HepG2 (cell line): Measurements from ENCODE around the gene RABGAP1L. TPM values are rescaled to one million over a fixed set of nuclear protein-coding genes. Genes with fewer than 3 reads are reported as not detected.

Source experiments
- ATM ChIP-seq: fragments of 450-650 bp; IDR thresholded peaks from 2 replicates; pipeline ENCODE4 v1.7.1; 2017; ENCODE audit warnings: mild to moderate bottlenecking, borderline replicate concordance
- CCDC6 ChIP-seq: sonication (generic); formaldehyde crosslinking; IDR thresholded peaks from 2 replicates; pipeline ENCODE4 v1.8.1; 2022; ENCODE audit warnings: mild to moderate bottlenecking, missing genetic modification reagents, moderate library complexity
- FOXA3 ChIP-seq: IDR thresholded peaks from 2 replicates; pipeline ENCODE4 v1.6.1; 2016; ENCODE audit warnings: missing genetic modification reagents, missing compliant biosample characterization
- FOXP1 ChIP-seq, 2 experiments: fragments of 450-650 bp in 1 of 2; IDR thresholded peaks; 2 replicates each; pipeline ENCODE4 v1.6.1; 2017 to 2018; ENCODE audit warnings: antibody characterized with exemption in 1 of 2
- HNF4A ChIP-seq: sonication (generic); formaldehyde crosslinking; IDR thresholded peaks from 2 replicates; pipeline ENCODE4 v1.4.0; 2020; ENCODE audit warnings: missing genetic modification reagents
- HNF4G ChIP-seq, 2 experiments: sonication (generic) in 1 of 2; formaldehyde crosslinking in 1 of 2; IDR thresholded peaks; 2 replicates each; pipeline versions ENCODE4 v1.4.0 to v1.6.1; 2011 to 2020; ENCODE audit warnings: borderline replicate concordance in 2 of 2, low read depth in 2 of 2, mild to moderate bottlenecking in 2 of 2, low read length in 1 of 2, missing genetic modification reagents in 1 of 2, moderate library complexity in 1 of 2
- ISL2 ChIP-seq: sonication (generic); formaldehyde crosslinking; IDR thresholded peaks from 2 replicates; pipeline ENCODE4 v1.5.0; 2020; ENCODE audit warnings: missing genetic modification reagents
- MED1 ChIP-seq: sonication (generic); formaldehyde crosslinking; IDR thresholded peaks from 2 replicates; pipeline ENCODE4 v1.4.0; 2020; ENCODE audit warnings: missing genetic modification reagents
- RCOR2 ChIP-seq: IDR thresholded peaks from 2 replicates; pipeline ENCODE4 v1.6.1; 2016; ENCODE audit warnings: missing biosample characterization, missing genetic modification reagents
- XRCC5 ChIP-seq: fragments of 200-400 bp; formaldehyde crosslinking; optimal IDR thresholded peaks from 2 replicates; pipeline ENCODE3; 2017; ENCODE audit warnings: mild to moderate bottlenecking, low read length
- ZNF207 ChIP-seq: fragments of 450-650 bp; IDR thresholded peaks from 2 replicates; pipeline ENCODE4 v1.6.1; 2016; ENCODE audit warnings: antibody characterized with exemption, borderline replicate concordance
- ZNF775 ChIP-seq: sonication (generic); formaldehyde crosslinking; IDR thresholded peaks from 2 replicates; pipeline ENCODE4 v1.4.0; 2020; ENCODE audit warnings: missing genetic modification reagents, mild to moderate bottlenecking, moderate library complexity, borderline replicate concordance
- polyA plus RNA-seq, 8 experiments: library from polyadenylated mRNA; depleted of rRNA in 3 of 8; stranded (reverse) in 7 of 8; unstranded in 1 of 8; fragments of >200 nt; fragmentation: Illumina TruSeq in 4 of 8; extraction: Trizol in 4 of 8; gene quantifications; 2 replicates each; pipeline versions ENCODE4 v1.2.1 to v1.2.3, GENCODE V29; 2011 to 2016; ENCODE audit warnings: low read depth in 4 of 8, missing spikeins in 1 of 8, mixed read lengths in 1 of 8; ENCODE audit not compliant: insufficient read depth in 1 of 8
- total RNA-seq, 5 experiments: library from RNA; depleted of rRNA; stranded (reverse); fragments of >200 nt; fragmentation: Illumina TruSeq; extraction: Trizol; gene quantifications; 2 replicates each; pipeline ENCODE4 v1.2.3, GENCODE V29; 2016; ENCODE audit warnings: low read depth in 1 of 5
- TF ChIP-seq, protein P1 (sequence below): sonication (generic); formaldehyde crosslinking; IDR thresholded peaks from 2 replicates; pipeline ENCODE4 v1.4.0; 2020; ENCODE audit warnings: missing genetic modification reagents, borderline replicate concordance
- TF ChIP-seq, protein P2 (sequence below): IDR thresholded peaks from 2 replicates; pipeline ENCODE4 v1.4.0; 2020; ENCODE audit warnings: mild to moderate bottlenecking, missing genetic modification reagents
- TF ChIP-seq, protein P3 (sequence below): conservative IDR thresholded peaks from 2 replicates; pipeline ENCODE4 v1.6.1; 2018; ENCODE audit warnings: missing genetic modification reagents
- TF ChIP-seq, protein P4 (sequence below): sonication (generic); formaldehyde crosslinking; IDR thresholded peaks from 2 replicates; pipeline ENCODE4 v1.4.0; 2020; ENCODE audit warnings: missing genetic modification reagents, mild to moderate bottlenecking, borderline replicate concordance
- TF ChIP-seq, protein P5 (sequence below): IDR thresholded peaks from 2 replicates; pipeline ENCODE4 v1.6.1; 2012; ENCODE audit warnings: low read depth, low read length, improper control_type of control experiment

The RABGAP1L gene
- total and polyA plus RNA-seq, 2 of the 13 experiments (the other 11 are each of a cell fraction or from before 2014, with no cell fraction given): 7.9 to 22.6 TPM

DNA sequence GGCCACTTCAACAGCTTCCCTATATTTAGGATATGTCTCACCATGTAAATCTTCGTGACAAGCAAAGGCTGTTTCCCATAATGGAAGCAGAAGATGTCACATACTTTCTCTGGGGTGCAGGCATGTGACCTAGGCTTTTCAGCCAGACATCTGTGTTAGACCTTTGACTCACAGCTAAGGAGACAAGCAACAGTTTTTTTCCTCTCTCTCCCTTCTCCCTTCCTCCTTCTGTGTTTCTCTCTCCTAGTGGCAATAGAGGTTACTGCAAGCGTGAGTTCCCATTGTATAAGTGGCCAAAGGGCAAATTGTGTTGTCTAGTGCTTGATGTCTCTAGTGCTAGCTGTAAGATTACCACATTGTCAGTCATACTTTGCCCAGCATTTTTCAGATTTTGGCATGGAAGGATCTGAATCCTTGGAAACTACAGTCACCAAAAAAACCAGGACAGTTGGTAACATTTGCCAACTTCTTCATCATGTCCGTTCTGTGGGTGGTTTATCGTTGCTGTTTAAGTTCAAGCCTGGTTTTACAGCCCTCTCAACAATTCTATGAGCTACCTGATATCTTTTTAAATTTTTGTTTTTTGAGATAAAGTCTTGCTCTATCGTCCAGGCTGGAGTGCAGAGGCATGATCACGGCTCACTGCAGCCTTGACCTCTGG, 44.4 kb upstream of the RABGAP1L start (continued):
- TF ChIP-seq, protein P1, sequence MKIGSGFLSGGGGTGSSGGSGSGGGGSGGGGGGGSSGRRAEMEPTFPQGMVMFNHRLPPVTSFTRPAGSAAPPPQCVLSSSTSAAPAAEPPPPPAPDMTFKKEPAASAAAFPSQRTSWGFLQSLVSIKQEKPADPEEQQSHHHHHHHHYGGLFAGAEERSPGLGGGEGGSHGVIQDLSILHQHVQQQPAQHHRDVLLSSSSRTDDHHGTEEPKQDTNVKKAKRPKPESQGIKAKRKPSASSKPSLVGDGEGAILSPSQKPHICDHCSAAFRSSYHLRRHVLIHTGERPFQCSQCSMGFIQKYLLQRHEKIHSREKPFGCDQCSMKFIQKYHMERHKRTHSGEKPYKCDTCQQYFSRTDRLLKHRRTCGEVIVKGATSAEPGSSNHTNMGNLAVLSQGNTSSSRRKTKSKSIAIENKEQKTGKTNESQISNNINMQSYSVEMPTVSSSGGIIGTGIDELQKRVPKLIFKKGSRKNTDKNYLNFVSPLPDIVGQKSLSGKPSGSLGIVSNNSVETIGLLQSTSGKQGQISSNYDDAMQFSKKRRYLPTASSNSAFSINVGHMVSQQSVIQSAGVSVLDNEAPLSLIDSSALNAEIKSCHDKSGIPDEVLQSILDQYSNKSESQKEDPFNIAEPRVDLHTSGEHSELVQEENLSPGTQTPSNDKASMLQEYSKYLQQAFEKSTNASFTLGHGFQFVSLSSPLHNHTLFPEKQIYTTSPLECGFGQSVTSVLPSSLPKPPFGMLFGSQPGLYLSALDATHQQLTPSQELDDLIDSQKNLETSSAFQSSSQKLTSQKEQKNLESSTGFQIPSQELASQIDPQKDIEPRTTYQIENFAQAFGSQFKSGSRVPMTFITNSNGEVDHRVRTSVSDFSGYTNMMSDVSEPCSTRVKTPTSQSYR (CRISPR knock-in tag): no peak
- TF ChIP-seq HNF4G (IDR thresholded peaks at IDR 0.05; ENCODE audit: borderline replicate concordance, low read depth, low read length) (peak; percentile 85), HNF4G (CRISPR knock-in tag; IDR thresholded peaks at IDR 0.05; ENCODE audit: borderline replicate concordance, low read depth) (peak; percentile 78), ISL2 (0 out of 2 replicates have a peak, but pooled peaks have one; percentile 30), FOXP1 (IDR thresholded peaks at IDR 0.05) (no peak), FOXP1 (CRISPR knock-in tag; IDR thresholded peaks at IDR 0.05) (0 out of 2 replicates have a peak, but pooled peaks have one; percentile 33), ZNF207 (no peak), FOXA3 (CRISPR knock-in tag) (0 out of 2 replicates have a peak, but pooled peaks have one; percentile 20), ZNF775 (CRISPR knock-in tag) (0 out of 2 replicates have a peak, but pooled peaks have one; percentile 37), HNF4A (peak; percentile 85), MED1 (0 out of 2 replicates have a peak, but pooled peaks have one; percentile 24), ATM (peak; percentile 91; the same call in 1 of the 2 replicates), XRCC5 (peak; percentile 49), RCOR2 (CRISPR knock-in tag) (0 out of 2 replicates have a peak, but pooled peaks have one; percentile 30), CCDC6 (CRISPR knock-in tag) (no peak)
- TF ChIP-seq, protein P2, sequence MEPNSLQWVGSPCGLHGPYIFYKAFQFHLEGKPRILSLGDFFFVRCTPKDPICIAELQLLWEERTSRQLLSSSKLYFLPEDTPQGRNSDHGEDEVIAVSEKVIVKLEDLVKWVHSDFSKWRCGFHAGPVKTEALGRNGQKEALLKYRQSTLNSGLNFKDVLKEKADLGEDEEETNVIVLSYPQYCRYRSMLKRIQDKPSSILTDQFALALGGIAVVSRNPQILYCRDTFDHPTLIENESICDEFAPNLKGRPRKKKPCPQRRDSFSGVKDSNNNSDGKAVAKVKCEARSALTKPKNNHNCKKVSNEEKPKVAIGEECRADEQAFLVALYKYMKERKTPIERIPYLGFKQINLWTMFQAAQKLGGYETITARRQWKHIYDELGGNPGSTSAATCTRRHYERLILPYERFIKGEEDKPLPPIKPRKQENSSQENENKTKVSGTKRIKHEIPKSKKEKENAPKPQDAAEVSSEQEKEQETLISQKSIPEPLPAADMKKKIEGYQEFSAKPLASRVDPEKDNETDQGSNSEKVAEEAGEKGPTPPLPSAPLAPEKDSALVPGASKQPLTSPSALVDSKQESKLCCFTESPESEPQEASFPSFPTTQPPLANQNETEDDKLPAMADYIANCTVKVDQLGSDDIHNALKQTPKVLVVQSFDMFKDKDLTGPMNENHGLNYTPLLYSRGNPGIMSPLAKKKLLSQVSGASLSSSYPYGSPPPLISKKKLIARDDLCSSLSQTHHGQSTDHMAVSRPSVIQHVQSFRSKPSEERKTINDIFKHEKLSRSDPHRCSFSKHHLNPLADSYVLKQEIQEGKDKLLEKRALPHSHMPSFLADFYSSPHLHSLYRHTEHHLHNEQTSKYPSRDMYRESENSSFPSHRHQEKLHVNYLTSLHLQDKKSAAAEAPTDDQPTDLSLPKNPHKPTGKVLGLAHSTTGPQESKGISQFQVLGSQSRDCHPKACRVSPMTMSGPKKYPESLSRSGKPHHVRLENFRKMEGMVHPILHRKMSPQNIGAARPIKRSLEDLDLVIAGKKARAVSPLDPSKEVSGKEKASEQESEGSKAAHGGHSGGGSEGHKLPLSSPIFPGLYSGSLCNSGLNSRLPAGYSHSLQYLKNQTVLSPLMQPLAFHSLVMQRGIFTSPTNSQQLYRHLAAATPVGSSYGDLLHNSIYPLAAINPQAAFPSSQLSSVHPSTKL (CRISPR knock-in tag): peak; percentile 45
- TF ChIP-seq, protein P3, sequence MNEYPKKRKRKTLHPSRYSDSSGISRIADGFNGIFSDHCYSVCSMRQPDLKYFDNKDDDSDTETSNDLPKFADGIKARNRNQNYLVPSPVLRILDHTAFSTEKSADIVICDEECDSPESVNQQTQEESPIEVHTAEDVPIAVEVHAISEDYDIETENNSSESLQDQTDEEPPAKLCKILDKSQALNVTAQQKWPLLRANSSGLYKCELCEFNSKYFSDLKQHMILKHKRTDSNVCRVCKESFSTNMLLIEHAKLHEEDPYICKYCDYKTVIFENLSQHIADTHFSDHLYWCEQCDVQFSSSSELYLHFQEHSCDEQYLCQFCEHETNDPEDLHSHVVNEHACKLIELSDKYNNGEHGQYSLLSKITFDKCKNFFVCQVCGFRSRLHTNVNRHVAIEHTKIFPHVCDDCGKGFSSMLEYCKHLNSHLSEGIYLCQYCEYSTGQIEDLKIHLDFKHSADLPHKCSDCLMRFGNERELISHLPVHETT: no peak
- TF ChIP-seq, protein P4, sequence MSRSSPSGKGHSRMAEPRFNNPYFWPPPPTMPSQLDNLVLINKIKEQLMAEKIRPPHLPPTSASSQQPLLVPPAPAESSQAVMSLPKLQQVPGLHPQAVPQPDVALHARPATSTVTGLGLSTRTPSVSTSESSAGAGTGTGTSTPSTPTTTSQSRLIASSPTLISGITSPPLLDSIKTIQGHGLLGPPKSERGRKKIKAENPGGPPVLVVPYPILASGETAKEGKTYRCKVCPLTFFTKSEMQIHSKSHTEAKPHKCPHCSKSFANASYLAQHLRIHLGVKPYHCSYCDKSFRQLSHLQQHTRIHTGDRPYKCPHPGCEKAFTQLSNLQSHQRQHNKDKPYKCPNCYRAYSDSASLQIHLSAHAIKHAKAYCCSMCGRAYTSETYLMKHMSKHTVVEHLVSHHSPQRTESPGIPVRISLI (CRISPR knock-in tag): peak; percentile 74; the same call in 1 of the 2 replicates
- TF ChIP-seq, protein P5, sequence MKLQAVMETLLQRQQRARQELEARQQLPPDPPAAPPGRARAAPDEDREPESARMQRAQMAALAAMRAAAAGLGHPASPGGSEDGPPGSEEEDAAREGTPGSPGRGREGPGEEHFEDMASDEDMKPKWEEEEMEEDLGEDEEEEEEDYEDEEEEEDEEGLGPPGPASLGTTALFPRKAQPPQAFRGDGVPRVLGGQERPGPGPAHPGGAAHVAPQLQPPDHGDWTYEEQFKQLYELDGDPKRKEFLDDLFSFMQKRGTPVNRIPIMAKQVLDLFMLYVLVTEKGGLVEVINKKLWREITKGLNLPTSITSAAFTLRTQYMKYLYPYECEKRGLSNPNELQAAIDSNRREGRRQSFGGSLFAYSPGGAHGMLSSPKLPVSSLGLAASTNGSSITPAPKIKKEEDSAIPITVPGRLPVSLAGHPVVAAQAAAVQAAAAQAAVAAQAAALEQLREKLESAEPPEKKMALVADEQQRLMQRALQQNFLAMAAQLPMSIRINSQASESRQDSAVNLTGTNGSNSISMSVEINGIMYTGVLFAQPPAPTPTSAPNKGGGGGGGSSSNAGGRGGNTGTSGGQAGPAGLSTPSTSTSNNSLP: 0 out of 2 replicates have a peak, but pooled peaks have one; percentile 40
